NCI-H1694 (cell line): ENCODE results near the gene FOXN3.

ENCODE experiments used
- DNase-seq: peaks from one replicate; lab custom pipeline; 2025; lab: John Stamatoyannopoulos, UW

FOXN3 gene

DNA sequence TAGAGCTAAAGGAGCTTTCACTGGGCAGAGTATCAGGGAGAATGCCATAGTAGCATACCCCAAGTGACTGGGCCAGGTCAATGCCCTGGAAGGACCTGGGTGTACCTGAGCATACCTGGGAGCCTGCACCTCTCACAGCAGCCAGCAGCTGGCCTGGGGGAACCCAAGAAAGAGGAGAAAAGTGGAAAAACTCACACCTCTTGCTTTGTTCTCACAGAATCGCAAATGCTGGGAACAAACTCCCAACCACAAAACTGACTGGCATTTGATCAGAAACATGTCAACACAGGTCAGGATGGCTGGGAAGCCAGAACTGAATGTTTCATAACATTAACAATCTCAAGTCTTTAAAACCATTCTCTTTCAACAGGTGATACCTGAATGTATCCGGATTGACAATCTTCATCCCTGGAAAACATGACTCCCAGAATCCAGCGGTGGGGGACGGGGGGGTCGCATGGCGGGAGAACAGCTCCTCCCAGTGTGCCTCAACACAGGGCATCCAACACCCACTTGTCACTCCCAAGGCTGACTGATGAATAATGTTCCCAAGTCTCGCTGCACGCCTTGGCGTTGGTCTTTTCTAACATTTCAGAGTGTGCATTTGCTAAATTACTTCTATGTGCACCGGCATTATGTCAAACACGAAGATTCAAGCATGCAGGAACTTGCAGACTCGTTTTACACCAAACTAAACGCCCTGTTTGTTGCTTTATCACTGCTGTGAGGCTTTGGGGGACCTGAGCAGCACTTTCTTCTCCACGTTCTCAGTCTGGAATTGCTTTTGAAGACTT is 7.9 kb downstream of the FOXN3 start:
- no peak for DNase-seq

DNA sequence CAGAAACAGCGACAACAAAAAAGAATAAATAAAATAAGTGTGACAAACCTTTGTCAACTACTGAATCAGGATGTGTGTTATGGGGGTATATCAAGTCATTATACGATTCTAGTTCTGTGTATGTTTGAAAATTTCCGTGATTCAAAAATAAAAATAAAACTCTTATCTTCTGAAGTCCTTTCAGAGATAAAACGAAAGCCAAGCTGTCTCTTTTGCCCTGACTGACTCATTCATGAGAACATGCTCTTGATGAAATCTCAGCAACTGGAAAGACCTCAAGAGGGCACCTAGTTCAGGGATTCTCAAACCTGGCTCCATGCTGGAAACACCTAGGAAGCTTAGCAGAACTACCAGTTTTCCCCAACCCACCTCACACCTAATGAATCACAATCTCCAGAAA is 9.2 kb downstream of the FOXN3 start:
- no peak for DNase-seq

DNA sequence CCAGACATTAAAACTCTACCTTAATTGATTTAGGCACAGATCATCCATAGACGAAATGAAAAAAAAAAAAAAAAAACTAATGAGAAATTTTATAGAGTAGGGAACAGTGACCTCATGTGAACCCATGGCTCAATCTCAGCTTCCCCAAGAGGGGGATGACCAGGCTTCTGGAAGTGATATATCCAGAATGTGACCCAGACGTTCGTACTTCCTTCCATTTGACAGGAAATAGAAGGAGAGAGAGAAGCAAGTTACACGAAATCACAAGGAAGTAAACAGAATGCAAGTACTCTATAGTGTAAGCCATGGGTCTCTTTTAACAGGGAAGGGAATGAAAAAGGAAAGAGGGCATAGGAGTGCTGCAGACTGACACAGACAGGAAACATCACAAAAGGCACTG is 10.1 kb downstream of the FOXN3 start:
- DNase-seq = no peak

DNA sequence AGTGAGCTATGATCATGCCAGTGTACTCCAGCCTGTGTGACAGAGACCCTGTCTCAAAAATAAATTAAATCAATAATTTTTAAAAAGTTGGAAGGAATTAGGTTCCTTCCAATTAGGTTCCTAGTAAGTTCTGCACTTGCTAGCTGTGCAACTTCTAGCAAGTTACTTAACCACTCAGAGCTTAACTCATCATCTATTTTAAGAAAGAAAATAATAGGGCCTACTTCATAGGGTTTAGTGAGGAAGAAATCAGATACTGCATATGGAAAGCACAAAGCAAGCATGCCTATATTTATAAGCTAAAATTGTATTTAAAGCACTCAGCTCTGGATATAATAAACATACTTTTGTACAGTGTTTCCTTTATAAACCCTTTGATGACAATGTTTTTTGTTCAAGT is 10.7 kb downstream of the FOXN3 start:
- no peak for DNase-seq

DNA sequence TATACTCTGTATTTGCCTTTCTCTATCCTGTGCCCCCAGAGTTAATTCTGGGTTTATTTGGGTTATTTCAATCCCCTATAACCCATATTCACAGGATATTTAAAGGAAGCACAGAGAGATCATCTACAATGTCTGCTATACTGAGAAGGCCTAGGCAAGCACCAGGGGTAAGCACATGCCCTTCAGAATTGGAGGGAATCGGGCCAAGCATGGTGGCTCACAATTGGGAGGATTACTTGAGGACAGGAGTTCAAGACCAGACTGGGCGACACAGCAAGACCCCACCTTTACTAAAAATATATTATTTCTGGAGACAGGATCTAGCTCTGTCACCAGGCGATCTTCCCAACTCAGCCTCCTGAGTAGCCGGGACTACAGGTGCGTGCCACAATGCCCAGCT is 11.3 kb downstream of the FOXN3 start:
- no peak for DNase-seq

DNA sequence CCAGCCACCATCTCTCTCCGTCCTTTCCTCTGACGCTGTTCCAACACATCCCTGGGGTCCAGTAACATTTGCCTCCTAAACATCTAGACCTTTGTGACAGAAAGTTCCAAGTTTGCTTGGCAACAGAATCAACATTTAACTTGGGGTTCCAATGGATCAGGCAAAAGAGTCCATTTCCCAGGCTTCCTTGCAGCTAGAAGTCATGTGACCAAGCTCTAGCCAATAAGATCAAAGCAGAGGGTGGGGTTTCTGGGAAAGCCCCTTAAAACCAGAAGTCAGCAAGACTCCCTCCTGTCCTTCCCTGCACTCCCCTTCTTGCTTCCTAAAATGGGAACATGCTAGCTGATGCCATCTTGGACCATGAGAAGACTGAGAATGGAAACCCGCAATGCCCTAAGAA is 14.7 kb downstream of the FOXN3 start:
- DNase-seq = no peak

DNA sequence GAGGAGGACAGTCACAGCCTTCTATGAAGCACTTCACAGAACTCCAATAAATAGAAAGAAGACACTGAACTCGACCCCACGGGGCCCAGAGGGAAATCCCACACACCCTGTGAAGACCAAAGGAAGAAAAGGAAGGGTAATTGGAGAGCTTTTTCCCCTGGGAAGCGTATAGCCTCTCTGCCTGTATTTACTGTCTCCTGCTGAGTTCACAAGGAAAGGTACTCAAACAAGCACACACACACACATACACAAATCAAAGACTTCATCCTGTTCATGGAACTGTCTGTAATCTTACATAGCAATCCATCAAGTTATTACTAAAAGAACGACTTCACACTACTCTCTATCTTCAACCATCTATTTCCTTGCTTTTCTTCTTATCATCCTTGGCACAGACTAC is 15.3 kb downstream of the FOXN3 start:
- no peak for DNase-seq

DNA sequence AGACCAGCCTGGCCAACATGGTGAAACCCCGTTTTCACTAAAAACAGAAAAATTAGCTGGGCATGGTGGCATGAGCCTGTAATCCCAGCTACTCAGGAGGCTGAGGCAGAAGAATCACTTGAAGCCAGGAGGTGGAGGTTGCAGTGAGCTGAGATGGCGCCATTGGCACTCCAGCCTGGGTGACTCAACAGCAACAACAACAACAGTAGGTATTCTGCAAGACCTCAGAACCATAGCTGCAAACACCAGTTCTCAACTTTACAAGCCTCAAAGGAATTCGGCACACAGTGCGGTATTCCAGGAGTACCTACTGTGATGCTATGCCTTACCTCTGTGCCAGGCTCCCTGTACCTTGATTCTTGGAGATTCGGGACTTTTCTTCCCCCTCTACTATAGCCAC is 15.8 kb downstream of the FOXN3 start:
- no peak for DNase-seq

DNA sequence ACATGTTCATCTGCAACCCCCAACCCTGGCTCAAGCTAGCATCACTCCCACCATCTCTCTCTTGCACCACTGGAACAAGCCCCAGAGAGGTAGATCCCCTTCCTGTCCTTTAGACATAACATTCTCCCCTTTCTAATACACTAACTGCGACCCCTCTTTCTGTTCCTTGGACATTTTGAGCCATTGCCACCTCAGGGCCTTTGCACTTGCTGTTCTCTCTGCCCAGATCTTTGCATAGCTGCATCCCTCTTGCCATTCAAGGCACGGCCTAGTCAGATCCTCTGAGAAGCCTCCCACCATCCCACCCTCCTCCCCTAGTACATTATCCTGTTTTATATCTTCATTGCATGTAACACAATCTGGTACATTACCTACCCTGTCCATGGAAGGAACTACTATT is 16.5 kb downstream of the FOXN3 start:
- DNase-seq = no peak

DNA sequence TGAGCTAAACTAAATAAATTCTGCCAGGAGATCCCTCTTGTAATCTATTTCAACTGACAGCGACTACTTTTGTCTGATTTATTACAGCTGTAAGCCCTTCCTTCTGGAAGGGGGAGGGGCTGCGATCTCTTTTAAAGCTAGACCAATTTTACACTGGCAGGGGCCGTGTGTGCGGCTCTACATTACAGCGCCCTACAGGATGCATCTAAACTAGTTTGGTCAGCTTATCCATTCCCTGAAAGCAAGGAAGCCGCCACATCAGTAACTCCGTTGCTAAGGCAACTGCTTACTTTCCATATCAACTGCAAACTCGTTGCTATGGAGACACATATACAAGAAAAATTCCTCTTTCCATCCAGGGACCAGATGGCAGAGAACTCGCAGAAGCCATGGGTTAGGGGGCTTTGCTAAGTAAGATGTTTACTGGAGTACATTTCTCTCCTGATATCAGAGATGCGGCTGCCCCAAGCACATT is 17.4 kb downstream of the FOXN3 start:
- peak; percentile 87 for DNase-seq

DNA sequence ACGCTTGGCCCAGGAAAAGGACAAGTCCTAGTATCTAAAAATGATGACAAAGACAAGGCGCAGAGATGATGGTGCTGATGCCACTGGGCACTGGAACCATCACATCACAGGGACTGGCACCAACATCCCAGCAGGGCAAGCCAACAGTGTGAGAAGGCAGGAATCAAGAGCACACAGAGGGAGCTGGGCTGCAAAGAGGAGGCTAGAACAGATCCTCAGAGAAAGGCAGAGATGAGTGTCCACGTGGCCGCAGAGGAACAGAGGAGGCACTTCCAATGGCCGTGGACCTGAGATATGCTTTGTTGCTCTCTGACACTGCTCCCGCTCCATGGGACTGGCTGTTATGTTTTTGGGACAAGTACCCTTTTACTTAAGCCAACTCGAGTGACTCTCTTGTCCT is 17.9 kb downstream of the FOXN3 start:
- no peak for DNase-seq

DNA sequence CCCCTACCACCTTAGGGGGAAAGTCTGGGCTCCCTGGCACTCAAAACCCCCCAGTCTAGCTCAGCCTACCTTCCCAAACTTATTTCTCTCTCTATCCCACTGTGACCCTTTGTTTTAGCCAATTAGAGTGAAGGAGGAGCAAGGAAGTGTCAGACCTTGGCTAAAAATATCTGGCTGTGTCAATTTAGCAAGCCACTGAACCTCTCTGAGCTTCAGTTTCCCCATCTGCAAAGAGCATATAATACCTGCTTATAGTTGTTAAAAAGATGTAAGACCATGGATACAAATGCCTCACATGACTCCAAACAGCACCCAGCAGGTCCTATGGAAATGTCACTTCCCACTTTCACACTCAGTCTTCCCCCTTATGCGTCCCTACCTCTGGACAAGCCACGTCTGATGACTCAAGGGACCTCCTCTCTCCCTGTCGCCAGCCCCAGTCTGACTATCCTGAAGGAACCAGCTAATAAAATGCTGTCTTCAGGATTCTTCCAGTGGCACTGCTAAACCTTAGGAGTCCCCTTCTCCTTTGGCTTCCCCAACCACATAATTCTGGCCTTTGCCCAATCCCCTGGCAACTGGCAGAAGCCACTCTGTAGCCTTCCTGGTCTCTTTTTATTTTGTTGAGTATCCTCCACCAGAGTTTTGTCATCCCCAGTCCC is 19.3 kb downstream of the FOXN3 start:
- DNase-seq = no peak

DNA sequence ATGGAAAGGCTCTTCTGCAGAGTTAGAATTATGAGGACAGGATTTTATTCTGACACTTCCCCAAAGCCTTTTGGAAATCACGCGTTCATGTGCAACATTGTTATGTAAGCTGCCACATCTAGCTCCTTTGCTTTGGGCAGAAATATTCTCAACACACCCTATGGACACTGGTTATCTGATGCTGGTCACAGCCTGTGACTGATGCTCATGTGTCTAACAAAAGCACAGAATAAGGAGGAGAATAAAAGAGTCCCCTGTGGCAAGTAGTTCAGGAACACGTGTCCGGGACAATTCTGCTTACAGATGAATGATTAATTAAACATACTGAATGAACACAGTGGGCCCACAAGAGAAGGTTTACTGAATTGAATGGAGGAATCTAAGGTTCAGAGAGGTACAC is 22.1 kb downstream of the FOXN3 start:
- DNase-seq = no peak

DNA sequence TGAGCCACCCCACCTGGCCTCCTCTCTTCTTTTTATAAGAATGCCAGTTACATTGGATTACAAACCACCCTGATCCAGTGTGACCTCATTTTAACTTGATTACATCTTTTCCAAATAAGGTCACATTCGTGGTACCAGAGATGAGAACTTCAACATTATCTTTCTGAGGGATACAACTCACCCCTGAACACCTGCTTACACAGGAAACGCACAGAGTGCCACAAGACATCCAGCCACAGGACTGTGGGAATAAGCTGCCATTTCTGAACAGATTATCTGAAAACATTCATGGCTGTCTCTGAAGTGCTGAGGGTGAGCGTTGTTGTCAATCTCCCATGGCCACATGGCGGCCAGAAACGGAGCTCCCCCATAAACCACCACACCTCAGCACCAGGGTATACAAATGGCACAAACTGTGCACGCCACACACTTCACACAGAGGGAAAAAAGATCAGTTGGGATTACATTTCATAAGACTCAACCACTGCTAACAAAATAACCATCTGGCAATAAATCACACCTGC is 23.7 kb downstream of the FOXN3 start:
- DNase-seq = no peak

DNA sequence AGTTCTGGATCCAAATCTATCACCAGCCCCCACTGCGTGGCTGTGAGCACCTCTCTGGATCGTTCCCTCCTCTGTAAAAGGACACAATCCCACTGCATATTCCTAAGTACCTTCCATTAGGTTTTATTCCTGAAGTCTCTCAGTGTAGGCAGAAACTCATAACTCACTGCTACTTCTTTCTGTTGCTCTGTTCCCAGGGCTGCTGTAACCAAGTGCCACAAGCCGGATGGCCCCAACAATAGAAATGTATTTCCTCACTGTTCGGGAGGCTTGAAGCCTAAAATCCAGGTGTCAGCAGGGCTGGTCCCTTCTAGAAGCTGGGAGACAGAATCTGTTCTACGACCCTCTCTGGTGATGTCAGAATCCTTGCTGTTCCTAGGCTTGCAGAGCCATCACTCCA is 24.9 kb downstream of the FOXN3 start:
- no peak for DNase-seq

DNA sequence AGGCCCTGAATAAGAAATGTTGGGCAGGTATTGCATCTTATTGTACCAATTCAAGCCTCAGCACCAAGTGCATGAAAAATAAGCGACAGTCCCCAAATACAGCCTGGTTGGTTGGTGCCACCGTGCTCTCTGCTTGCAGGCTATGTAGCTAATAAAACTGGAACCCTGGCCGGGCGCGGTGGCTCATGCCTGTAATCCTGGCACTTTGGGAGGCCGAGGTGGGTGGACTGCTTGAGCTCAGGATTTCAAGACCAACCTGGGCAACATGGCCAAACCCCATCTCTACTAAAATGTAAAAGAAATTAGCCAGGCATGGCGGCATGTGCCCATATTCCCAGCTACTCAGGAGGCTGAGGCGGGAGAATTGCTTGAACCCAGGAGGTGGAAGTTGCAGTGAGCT is 25.5 kb downstream of the FOXN3 start:
- DNase-seq = no peak

DNA sequence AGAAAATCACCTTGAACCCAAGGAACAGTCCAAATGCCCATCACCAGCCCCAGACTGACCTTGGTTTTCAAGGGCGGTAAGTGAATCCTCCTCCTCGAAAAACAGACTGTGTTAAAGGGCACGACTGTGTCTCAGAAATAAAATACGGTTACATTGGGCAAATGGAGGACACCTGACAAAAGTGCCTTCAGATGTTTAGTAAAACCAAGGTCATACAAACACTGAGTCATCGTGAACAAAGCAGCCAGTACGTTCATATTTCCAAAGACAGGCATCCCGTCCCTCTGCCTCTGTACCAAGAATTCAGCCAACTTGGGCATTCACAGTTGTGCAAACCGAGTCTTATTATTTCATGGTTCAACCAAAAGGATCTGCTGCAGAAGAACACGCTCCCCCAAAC is 25.9 kb downstream of the FOXN3 start:
- DNase-seq = no peak

DNA sequence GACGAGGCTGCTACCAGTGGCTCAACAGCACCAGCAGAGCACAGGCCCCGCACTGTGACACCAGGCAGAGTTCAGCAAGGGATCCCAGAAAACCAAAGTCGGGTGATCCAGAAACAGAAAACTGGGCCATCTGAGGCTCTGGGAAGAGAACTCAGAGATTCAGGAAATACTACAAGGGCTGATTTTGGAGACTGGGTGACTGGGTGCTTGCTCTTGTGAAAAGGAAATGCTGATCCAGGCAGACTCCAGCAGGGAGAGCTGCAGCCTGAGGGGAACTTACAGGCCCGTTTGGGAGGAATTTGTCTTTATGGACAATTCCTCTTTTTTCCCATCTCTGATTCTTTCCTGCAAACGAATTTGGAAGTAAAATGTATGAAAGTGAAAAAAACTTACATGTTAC is 28.2 kb downstream of the FOXN3 start:
- peak; percentile 36 for DNase-seq

DNA sequence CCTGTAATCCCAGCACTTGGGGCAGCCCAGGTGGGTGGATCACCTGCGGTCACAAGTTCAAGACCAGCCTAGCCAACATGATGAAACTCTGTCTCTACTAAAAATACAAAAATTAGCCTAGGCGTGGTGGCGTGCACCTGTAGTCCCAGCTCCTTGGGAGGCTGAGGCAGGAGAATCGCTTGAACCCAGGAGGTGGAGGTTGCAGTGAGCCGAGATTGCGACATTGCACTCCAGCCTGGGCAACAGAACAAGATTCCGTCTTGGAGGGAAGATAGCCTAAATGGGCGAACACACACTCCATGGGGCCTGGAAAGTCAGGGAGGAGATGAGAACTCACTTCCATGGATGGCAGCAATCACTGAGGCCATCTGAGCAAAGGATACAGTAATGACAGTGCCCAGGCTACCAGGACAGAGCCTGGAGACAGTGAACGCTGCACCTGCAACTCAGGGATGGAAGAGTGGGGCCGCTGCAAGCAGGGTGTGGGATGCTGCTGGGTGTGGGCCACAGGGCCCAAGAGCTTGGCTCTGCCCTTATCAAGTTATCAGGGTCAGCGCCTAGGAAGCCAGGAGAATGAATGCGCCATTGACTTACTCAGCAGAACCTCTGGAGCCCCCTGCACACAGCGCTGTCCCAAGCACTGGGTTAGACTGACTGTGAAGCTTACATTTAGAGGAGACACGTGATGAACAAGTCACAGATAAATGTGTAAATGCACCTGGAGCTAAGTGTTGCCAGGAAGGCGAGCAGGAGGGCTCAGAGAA is 28.9 kb downstream of the FOXN3 start:
- DNase-seq = no peak

DNA sequence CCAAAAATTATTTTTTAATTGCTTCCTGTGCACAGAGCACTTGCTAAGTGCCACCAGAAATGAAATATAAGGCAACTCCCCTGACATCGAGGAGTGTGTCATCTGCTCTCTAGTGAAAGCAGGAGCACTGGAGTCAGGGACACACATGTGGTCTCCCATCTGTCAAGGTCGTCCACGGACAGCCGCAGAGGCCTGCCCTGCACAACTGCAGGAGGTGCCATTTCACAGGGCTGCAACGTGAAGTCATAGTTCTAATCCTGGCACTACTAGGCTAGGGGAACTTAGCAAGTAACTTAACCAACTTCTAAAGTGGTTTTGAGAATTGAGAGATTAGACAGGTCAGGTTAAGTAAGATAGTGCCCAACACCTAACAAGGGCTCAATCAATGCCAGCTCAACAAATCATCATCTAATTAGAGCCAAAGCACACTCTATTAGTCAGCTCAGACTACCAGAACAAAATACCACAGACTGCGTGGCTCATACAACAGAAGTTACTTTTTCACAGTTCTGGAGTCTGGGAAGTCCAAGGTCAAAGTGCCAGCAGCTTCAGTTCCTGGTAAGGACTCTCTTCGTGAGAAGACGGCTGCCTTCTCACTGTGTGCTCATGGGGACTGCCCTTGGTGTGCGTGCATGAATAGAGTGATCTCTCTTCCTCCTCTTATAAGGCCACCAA is 30.7 kb downstream of the FOXN3 start:
- DNase-seq = peak; percentile 98

DNA sequence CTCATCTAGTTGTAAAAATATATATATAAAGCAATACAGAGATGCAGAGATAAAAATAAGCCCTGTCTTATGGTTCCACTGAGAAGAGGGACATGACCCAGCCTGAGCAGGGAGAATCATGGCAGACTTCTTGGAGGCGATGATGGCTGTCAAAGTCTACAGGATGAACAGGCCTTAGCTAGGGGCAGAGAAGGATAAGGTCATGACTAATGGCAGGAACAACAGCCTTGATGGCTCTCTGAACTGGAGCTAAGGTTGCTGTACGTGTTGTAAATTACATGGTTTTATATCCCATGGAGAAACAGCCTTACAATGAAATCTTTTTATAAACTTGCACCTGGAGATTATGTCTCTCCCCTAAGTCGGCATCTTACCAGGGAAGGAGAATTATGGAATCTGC is 32.4 kb downstream of the FOXN3 start:
- no peak for DNase-seq

DNA sequence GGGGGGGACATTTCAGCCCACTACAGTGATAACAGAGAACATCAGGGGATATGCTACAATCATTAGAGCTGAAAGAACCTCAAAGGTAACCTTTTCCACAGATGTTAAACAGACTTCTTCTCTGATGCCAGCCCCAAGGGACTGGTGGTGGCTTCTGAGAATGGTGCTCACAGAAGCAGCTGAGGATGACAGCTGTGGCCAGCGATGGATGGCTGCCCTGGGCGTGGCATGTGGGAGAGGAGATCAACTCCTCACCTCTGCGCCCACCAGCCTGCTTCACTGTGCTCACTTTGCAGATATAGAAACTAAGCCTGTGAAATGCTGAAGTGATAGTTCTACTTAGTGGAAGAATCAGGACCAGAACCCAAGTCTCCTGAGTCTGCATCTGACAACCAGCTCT is 33.0 kb downstream of the FOXN3 start:
- peak; percentile 45 for DNase-seq
